Tibial artery (tissue), 4 donors: ENCODE data around the gene BANF2.
"Not testable (repeated sequence)": the region's sequence is repeated elsewhere in the genome, so short reads cannot be mapped to it uniquely, and the experiment has no call there.

Source experiments
- DNase-seq, 2 donors: peaks; one replicate each; pipeline ENCODE4 v3.0.0-alpha.2; 2019
- H3K27ac ChIP-seq, 2 donors: fragments of 200-600 bp; sonication (generic) in 1 of 2; 1 replicate in 1 of 2; 2 replicates in 1 of 2; pipeline ENCODE4 v1.5.1; 2018 to 2019; ENCODE audit warnings: mild to moderate bottlenecking in 1 of 2
- H3K27me3 ChIP-seq, 2 donors: fragments of 200-600 bp; sonication (generic) in 1 of 2; one replicate each; pipeline versions ENCODE4 v1.5.1 to v1.6.0; 2016 to 2019
- H3K36me3 ChIP-seq, 3 donors: fragments of 200-600 bp; sonication (generic) in 2 of 3; one replicate each; pipeline ENCODE4 v1.5.1; 2016 to 2019; ENCODE audit warnings: mild to moderate bottlenecking in 2 of 3
- H3K4me1 ChIP-seq, 4 donors: fragments of 200-600 bp; sonication (generic) in 2 of 4; 1 replicate in 3 of 4; 2 replicates in 1 of 4; pipeline ENCODE4 v1.5.1; 2016 to 2019
- H3K4me3 ChIP-seq, 2 donors: fragments of 200-600 bp; sonication (generic) in 1 of 2; 1 replicate in 1 of 2; 2 replicates in 1 of 2; pipeline ENCODE4 v1.5.1; 2018 to 2019; ENCODE audit warnings: mild to moderate bottlenecking in 2 of 2
- H3K9me3 ChIP-seq, 3 donors: fragments of 200-600 bp; sonication (generic) in 1 of 3; one replicate each; pipeline ENCODE4 v1.5.1; 2016 to 2019
- intact Hi-C: fragments of 100-400 bp; cut with DNase I; formaldehyde crosslinking; loops from one replicate; pipeline ENCODE4 v1.15.0; 2023; ENCODE audit warnings: low total_unique reads
- TF ChIP-seq, protein P1 (sequence below), 2 experiments: fragments of 200-600 bp in 1 of 2; fragments of 450-650 bp in 1 of 2; IDR thresholded peaks; one replicate each; pipeline ENCODE4 v1.5.1; 2017 to 2019; ENCODE audit warnings: antibody characterized with exemption in 2 of 2, mild to moderate bottlenecking in 1 of 2, moderate library complexity in 1 of 2

BANF2 gene

GRCh38 chr20:17765017-17765416 is 65.3 kb downstream of the BANF2 start:
- TF ChIP-seq, protein P1, sequence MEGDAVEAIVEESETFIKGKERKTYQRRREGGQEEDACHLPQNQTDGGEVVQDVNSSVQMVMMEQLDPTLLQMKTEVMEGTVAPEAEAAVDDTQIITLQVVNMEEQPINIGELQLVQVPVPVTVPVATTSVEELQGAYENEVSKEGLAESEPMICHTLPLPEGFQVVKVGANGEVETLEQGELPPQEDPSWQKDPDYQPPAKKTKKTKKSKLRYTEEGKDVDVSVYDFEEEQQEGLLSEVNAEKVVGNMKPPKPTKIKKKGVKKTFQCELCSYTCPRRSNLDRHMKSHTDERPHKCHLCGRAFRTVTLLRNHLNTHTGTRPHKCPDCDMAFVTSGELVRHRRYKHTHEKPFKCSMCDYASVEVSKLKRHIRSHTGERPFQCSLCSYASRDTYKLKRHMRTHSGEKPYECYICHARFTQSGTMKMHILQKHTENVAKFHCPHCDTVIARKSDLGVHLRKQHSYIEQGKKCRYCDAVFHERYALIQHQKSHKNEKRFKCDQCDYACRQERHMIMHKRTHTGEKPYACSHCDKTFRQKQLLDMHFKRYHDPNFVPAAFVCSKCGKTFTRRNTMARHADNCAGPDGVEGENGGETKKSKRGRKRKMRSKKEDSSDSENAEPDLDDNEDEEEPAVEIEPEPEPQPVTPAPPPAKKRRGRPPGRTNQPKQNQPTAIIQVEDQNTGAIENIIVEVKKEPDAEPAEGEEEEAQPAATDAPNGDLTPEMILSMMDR (IDR thresholded peaks at IDR 0.05): no peak
- DNase-seq: no peak
- Histone ChIP-seq H3K27ac (no peak overlapping the region), H3K9me3 (no peaks in the 10 kb centered on the region), H3K36me3 (no peaks in the 10 kb centered on the region), H3K4me1 (no peaks in the 10 kb centered on the region), H3K27me3 (no peaks in the 10 kb centered on the region), H3K4me3 (no peak overlapping the region)
- intact Hi-C loops: no loop called here

DNA sequence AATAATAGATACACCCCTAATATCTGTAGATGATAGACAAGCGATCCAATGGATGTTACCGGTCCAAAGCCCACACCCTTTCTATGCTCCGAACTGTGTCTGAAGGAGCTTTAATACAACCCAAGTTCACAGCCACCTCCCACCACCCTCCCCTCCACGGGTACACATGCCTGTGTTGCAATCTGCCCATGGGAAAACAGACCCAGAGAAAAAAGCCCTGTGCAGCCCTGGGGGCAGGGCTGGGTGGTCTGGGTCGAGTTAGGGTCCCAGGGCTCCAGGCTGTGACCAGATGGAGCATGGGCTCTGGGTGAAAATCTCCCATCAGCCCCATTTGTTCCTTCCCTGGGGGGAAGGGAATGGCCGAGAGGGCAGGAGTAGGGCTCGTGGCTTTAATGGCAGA is 65.8 kb downstream of the BANF2 start:
- Histone ChIP-seq H3K4me3 (no peak overlapping the region), H3K27ac (no peak overlapping the region), H3K9me3 (no peaks in the 10 kb centered on the region), H3K36me3 (no peaks in the 10 kb centered on the region), H3K27me3 (no peaks in the 10 kb centered on the region), H3K4me1 (no peaks in the 10 kb centered on the region)
- DNase-seq: no peak
- intact Hi-C loops: no loop called here
- TF ChIP-seq, protein P1 (IDR thresholded peaks at IDR 0.05): no peak

DNA sequence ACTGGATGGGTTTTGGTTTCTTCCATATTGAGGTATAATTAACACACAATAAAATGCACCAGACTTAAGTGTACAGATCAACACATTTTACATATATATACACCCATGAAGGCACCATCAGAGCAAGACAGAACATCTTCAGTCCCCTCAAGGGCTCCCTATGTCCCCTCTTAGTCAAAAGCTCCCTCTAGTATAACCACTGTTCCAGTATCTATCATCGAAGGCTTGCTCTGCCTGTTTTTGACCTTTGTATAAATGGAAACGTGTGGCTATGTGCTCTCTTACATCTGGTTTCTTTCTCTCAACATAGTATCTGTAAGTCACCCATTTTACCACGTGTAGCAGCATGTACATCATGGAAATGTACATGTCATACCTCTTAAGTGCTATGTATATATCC is 66.5 kb downstream of the BANF2 start:
- Histone ChIP-seq H3K9me3 (no peaks in the 10 kb centered on the region), H3K27ac (no peak overlapping the region), H3K27me3 (no peaks in the 10 kb centered on the region), H3K4me1 (no peaks in the 10 kb centered on the region), H3K36me3 (no peaks in the 10 kb centered on the region), H3K4me3 (no peak overlapping the region)
- TF ChIP-seq, protein P1 (IDR thresholded peaks at IDR 0.05): no peak
- no peak for DNase-seq
- intact Hi-C loops: no loop called here

- intact Hi-C loops: no loop called here
- H3K36me3 ChIP-seq: no peaks in the 10 kb centered on the region
- H3K27ac ChIP-seq: no peak overlapping the region
- TF ChIP-seq, protein P1 (IDR thresholded peaks at IDR 0.05): no peak
- H3K4me1 ChIP-seq: no peaks in the 10 kb centered on the region
- H3K4me3 ChIP-seq: no peak overlapping the region
- no peaks in the 10 kb centered on the region for H3K9me3 ChIP-seq
- DNase-seq: no peak
- H3K27me3 ChIP-seq: no peaks in the 10 kb centered on the region
Measured at GRCh38 chr20:17767624-17768023, 67.9 kb downstream of the BANF2 start.

DNA sequence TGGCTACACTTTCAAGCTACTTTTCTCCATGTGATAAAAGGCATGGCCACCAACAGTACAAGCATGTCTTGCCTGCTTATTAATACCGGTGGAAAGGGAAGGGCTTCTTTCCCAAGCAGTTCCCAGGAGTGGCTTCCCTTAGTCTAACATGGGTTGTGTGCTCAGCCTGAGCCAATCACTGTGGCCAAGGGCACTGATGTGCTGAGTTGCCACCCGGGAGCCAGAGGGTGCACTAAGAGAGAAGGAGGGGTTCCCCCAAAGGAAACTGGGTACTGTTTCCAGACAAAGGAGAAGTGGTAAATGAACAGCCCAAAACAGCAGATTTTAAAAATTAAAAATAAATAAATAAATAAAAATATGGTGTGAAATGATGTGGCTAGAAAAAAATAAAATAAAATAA is 68.5 kb downstream of the BANF2 start:
- Histone ChIP-seq H3K4me1 (no peaks in the 10 kb centered on the region), H3K27me3 (no peaks in the 10 kb centered on the region), H3K27ac (no peak overlapping the region), H3K4me3 (no peak overlapping the region), H3K9me3 (no peaks in the 10 kb centered on the region), H3K36me3 (no peaks in the 10 kb centered on the region)
- TF ChIP-seq, protein P1 (IDR thresholded peaks at IDR 0.05): no peak
- DNase-seq: no peak
- intact Hi-C loops: no loop called here

DNA sequence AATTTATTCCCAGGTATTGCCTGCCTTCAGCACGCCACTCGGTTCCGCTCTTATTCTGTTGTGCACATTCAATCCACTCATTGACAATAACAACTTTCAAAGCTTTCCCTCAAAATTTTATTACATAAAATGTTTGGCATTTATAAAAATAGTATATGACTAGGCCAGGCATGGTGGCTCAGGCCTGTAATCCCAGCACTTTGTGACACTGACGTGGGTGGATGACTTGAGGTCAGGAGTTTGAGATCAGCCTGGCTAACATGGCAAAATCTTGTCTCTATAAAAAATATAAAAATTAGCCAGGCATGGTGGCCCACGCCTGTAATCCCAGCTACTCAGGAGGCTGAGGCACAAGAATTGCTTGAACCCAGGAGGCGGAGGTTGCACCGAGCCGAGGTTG is 70.0 kb downstream of the BANF2 start:
- H3K27me3 ChIP-seq, H3K27ac ChIP-seq, H3K4me3 ChIP-seq, H3K9me3 ChIP-seq, DNase-seq, intact Hi-C loops, H3K36me3 ChIP-seq: not testable (repeated sequence)
- peaks cover 0 to 11% (median 0%) of the 10 kb centered on the region in 4 donors for H3K4me1 ChIP-seq
